GM04503 (cell line): ENCODE measurements around the gene TGFA.
A peak's percentile ranks its signal among the peaks of the same experiment; 100 is the strongest.

Experiments
- DNase-seq: peaks from one replicate; pipeline ENCODE4 v3.0.0-alpha.2; 2012; ENCODE audit warnings: low read depth

Gene TGFA

GRCh38 chr2:70553584-70554337 lies at the start of gene TGFA:
TGFA (minus strand) TSS chr2:70553826; CDS start chr2:70553767, 59 bp downstream.
- DNase-seq = no peak

DNA sequence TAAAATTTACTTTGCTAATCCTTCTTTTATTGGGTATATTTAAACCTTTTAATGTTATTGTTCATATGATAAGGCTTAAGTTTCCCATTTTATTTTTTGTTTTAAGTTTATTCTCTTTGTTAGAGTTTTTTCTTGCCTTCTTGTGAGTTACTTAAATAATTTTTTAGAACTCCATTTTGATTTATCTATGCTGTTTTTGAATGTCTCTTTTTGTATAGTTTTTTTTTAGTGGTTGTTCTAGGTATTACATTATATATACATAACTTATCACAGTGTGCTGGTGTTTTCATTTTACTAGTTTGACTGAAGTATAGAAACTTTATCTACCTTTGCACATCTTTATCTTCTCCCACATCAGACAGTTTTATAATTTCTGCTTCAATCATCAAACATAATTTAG lies 49.4 kb upstream of the TGFA start:
- no peak for DNase-seq

DNA sequence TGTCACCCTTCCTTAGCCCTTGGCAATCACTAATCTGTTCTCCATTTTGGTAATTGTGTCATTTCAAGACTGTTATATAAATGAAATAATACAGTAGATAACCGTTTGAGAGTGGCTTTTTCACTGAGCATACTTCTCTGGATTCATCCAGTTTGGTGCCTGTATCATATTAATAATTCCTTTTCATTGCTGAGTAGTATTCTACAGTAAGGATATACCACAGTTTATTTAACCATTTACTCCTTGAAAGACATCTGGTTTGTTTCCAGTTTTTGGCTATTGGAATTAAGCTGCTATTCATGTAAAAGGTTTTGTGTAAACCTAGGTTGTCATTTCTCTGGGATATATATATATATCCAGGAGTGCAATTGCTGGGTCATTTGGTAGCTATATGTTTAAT lies 44.6 kb upstream of the TGFA start:
- DNase-seq = no peak

DNA sequence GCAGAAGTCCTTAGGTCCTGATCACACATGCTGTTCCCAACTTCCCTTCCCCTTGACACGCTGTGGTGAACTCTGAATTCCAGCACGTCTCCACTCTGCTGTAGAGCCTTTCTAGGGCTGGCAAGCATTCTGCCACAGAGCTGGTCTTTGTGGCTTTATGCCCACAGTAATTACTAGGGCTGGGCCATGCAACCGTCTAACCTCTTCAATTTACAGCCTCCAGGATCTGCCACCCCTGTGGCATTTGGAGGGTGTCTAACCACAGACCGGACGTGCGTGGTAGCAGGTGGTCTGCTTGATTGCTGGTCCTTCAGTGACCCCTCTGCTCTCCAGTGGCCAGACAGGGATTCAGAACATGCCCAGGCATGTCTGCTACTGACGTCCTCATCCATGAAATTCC lies 43.1 kb upstream of the TGFA start:
- DNase-seq = peak; percentile 17

DNA sequence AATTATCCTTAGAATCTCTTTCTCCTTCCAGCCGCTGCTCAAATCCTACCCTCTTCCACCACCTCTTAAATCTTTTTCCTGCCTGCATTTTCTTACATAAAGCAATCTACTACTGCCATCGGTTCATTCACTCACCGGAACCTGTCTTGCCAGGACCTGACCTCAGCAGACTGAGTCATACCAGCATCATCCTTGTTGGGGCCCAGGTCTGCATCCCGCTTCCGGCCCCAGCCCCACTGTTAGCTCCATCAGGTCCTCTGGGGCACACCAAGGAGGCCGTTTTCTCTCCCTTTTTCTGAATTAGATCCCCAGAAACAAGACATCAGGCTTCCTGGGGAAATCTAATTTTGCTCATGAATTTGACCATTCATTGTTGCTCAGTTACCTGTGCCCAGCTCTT lies 42.7 kb upstream of the TGFA start:
- no peak for DNase-seq

DNA sequence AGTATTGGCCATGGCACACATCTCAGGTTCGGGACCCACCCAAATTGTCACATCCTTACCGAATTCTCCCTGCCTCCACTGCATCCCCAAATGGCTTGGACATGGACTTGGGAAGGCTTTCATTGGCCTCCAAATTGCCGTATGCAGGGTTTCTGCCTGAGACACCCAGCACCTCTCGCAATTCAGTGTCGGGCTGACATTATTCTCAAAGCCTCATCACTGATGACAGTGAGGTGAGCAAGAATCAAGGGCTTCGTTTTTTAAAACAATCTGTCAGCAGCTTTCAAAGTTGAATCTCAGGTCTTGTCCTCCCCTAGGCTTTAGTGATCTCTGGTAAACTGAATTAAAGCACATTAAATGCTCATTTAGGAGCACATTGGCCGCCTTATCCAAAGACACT lies 29.5 kb upstream of the TGFA start:
- DNase-seq = no peak

DNA sequence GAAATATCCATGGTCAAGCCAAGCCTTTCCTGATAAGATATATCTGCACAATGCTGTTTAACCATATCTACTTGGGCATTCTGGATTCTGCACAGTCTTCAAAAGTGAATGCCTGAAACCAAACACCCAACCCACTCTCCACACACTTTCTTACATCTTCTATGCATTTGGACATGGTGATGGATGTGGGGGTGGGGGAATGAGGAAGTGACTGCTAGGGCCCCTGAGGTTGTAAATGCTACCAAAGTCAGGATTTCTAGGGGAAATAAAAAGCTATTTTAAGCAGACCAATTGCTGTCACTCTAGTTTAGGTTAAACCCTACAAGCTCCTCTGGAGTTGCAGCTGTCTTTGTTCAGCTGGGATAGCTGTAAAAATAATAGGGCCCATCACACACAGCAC lies 26.7 kb upstream of the TGFA start:
- DNase-seq = no peak

GRCh38 chr2:70574618-70575017 lies 21.0 kb upstream of the TGFA start:
- DNase-seq = no peak

GRCh38 chr2:70574109-70574508 lies 20.5 kb upstream of the TGFA start:
- no peak for DNase-seq

- DNase-seq = no peak
These were observed 16.5 kb upstream of the TGFA start for GRCh38 chr2:70570041-70570661.

DNA sequence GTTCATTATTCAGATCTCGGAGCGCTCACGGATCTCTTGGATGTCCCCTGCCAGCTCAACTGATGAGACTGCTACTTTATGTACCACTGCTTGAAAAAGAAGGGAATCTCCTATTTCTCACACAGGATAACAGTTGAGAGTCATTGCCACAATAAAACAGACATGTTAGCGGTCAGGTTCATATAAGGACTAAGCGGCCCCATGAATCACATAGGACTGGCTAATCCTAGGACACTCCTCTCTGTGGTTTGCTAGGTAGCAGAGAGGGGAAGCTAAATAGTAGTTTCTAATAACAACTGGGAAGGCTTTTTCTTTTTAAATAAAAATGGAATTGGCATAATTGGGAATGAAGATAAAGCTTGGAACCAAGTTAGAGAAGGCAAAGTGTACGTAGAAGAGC lies 15.9 kb upstream of the TGFA start:
- DNase-seq = no peak

- DNase-seq = no peak
These were observed 13.3 kb upstream of the TGFA start for GRCh38 chr2:70566906-70567305.

GRCh38 chr2:70566464-70566863 lies 12.8 kb upstream of the TGFA start:
- no peak for DNase-seq

- no peak for DNase-seq
These were observed 11.6 kb upstream of the TGFA start for GRCh38 chr2:70565039-70565731.

- no peak for DNase-seq
These were observed 8.3 kb upstream of the TGFA start for GRCh38 chr2:70561893-70562292.

DNA sequence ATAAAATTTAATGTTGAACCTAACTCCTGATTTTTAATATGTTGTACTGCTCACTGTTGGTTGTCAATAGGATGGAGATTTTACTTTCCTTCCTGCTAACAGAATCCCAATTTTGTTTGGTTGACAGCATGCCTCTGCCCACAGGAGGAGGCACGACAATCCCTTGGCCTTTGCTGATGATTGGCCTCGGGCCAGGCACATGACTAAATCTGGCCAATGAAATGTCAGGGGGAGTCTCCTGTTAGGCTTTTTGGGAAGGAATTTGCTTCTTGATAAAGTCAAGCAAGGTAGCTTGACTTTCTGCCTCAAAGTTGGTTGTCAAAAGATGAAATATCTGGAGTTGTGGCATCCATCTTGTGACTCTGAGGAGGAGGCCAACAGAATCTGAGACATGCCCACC lies 6.8 kb upstream of the TGFA start:
- no peak for DNase-seq

- no peak for DNase-seq
These were observed 6.4 kb upstream of the TGFA start for GRCh38 chr2:70560040-70560439.

DNA sequence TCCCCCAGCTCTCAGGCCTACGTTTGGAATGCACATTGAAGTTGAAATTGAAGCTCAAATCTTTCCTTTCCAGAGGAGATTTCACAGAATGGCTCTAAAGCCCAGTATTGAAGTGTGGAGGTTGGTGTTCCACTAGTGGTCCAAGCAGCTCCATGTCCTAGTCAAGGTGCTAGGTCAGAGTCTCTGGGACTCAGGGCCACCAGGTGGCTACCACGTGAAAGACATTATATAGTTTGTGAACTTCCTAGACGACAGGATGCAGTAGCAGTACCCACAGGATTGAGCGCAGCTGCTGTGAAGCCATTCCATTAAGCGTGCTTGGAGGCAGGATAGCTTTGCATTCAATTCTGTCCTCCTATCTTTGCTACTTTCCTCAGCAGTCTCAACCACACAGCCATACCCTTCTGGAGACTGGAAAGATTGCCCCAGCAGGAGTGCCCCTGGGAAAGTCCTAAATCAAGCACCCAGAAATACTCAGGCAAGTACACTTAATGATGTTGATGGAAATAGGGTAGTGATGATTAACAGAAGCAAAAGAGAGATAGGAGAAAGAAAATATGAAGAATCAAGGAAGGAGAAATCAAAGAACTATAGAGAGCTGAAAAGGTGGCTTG lies 4.7 kb upstream of the TGFA start:
- no peak for DNase-seq

- DNase-seq = no peak
These were observed 3.7 kb upstream of the TGFA start for GRCh38 chr2:70557171-70557838.

DNA sequence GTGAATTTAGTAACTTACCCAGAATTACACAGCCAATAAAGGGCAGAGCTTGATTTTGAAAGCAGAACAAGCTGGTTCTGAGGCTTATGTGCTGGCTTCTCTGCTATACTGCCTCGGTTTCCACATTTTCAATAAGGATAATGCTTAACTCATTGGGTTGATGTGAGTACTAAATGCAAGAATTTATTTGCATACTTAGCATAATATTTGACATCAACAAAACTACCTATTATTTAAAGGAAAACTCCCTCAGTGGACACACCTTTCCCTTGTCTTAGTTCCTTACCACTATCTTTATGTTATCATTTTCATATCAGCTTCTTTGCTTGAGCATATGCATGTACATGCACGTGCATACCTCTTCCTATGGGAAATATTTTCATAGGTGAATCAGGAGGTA lies 3.0 kb upstream of the TGFA start:
- no peak for DNase-seq

DNA sequence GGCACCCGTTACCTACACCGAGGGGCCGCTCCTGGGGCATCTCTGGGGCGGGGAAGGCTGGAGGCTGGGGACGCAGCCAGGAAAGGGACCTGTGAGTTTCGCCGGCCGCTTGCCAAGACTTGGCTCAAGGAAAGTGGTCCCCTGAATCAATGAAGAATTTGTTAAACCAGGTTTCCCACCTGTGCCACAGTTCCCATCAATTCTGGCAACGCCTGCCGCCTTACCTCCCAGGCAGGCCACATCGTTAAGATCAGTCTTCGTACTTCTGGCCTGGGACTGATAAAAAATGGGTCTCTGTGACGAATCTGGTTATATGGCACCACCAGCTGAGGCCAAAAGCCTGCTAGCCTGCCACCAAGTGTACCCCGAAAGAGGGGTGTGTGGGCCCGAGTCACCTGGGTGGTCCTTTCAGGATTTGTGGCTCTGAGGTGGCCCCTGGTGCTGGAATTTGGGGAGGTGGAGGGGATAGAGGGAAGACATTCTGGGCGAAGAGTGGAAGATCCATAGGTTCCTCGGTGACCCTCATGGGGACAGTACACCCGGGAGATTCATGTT lies 789 bp upstream of the TGFA start:
- DNase-seq = no peak

DNA sequence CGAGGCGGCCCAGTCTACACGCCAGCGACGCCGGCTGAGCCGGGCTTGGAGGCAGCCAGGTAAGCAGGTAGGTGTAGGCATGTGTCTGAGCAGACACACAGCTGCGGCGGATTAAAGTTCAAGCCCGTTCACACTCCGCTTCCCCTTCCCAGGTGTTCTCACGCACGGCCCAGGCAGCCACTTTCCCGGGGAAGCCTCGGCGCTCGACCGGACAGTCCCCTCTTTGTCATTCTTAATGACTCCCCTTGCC lies 367 bp downstream of the TGFA start:
- DNase-seq = no peak
